OCI-LY1 (cell line): ENCODE measurements around the gene PVALB.
"Not testable (repeated sequence)": the region's sequence is repeated elsewhere in the genome, so short reads cannot be mapped to it uniquely, and the experiment has no call there.

Source experiments
- H2AFZ ChIP-seq: fragments of 200-600 bp; sonication (generic), shearing (Covaris generic); 2 replicates; pipeline ENCODE4 v1.6.0; 2014; ENCODE audit warnings: antibody characterized with exemption, mild to moderate bottlenecking, low read length
- H3F3A ChIP-seq: fragments of 200-600 bp; sonication (generic), shearing (Covaris generic); 2 replicates; pipeline ENCODE4 v1.6.0; 2014; ENCODE audit warnings: mild to moderate bottlenecking, antibody characterized with exemption, low read length, moderate library complexity; ENCODE audit not compliant: insufficient read depth
- H3K27ac ChIP-seq: fragments of 200-600 bp; sonication (generic); 2 replicates; pipeline ENCODE4 v1.5.1; 2014; ENCODE audit warnings: low read length, mixed run types, mild to moderate bottlenecking, low read depth; ENCODE audit not compliant: poor library complexity, severe bottlenecking
- H3K27me3 ChIP-seq: fragments of 200-600 bp; sonication (generic); 2 replicates; pipeline ENCODE4 v1.6.0; 2014; ENCODE audit warnings: antibody characterized with exemption, mild to moderate bottlenecking, low read length, moderate library complexity; ENCODE audit not compliant: insufficient read depth
- H3K36me3 ChIP-seq: fragments of 200-600 bp; sonication (generic); 2 replicates; pipeline ENCODE4 v1.6.1; 2014; ENCODE audit warnings: mild to moderate bottlenecking, antibody characterized with exemption, low read length, moderate library complexity, mixed read lengths; ENCODE audit not compliant: insufficient read depth
- H3K4me1 ChIP-seq: fragments of 200-600 bp; sonication (generic); 2 replicates; pipeline ENCODE4 v1.5.1; 2014; ENCODE audit warnings: mild to moderate bottlenecking, low read length, moderate library complexity; ENCODE audit not compliant: insufficient read depth, severe bottlenecking
- H3K4me2 ChIP-seq: fragments of 200-600 bp; sonication (generic), shearing (Covaris generic); 2 replicates; pipeline ENCODE4 v1.6.1; 2014; ENCODE audit warnings: low read length
- H3K4me3 ChIP-seq: fragments of 200-600 bp; sonication (generic); 2 replicates; pipeline ENCODE4 v1.5.1; 2014; ENCODE audit warnings: low read length, low read depth, mild to moderate bottlenecking, mixed read lengths; ENCODE audit not compliant: poor library complexity, severe bottlenecking
- H3K79me2 ChIP-seq: fragments of 200-600 bp; shearing (Covaris generic); 2 replicates; pipeline ENCODE4 v1.6.1; 2016; ENCODE audit warnings: mixed run types, low read length, mixed read lengths; ENCODE audit not compliant: insufficient read depth
- H3K9ac ChIP-seq: fragments of 200-600 bp; sonication (generic), shearing (Covaris generic); 2 replicates; pipeline ENCODE4 v1.6.1; 2014; ENCODE audit warnings: mild to moderate bottlenecking, low read length, mixed read lengths
- H3K9me2 ChIP-seq: fragments of 200-600 bp; sonication (generic), shearing (Covaris generic); 2 replicates; pipeline ENCODE4 v1.6.1; 2014; ENCODE audit warnings: low read depth, mild to moderate bottlenecking, low read length, mixed read lengths
- H3K9me3 ChIP-seq: fragments of 200-600 bp; shearing (Covaris generic); 2 replicates; pipeline ENCODE4 v1.6.1; 2014; ENCODE audit warnings: low read length, mixed read lengths
- H4K20me1 ChIP-seq: fragments of 200-600 bp; sonication (generic), shearing (Covaris generic); 2 replicates; pipeline ENCODE4 v1.6.0; 2016; ENCODE audit warnings: mild to moderate bottlenecking, low read length; ENCODE audit not compliant: insufficient read depth
- CTCF ChIP-seq: fragments of 200-600 bp; sonication (generic), shearing (Covaris generic); IDR thresholded peaks from 2 replicates; pipeline ENCODE4 v1.5.1; 2017; ENCODE audit warnings: mild to moderate bottlenecking, antibody characterized with exemption, low read length, moderate library complexity, mixed read lengths
- EZH2 ChIP-seq: fragments of 200-600 bp; sonication (generic), shearing (Covaris generic); IDR thresholded peaks from 2 replicates; pipeline ENCODE4 v1.8.0; 2017; ENCODE audit warnings: borderline replicate concordance, mixed run types, mild to moderate bottlenecking, antibody characterized with exemption, low read length, moderate library complexity, mixed read lengths

Gene PVALB

GRCh38 chr22:36756031-36756430, 60.8 kb downstream of the PVALB start:
- Histone ChIP-seq H3K9ac (no peak overlapping the region), H3K4me3 (no peak overlapping the region), H4K20me1 (no peaks in the 10 kb centered on the region), H3K27me3 (no peaks in the 10 kb centered on the region), H3K9me2 (no peaks in the 10 kb centered on the region), H3K36me3 (no peaks in the 10 kb centered on the region), H3K4me2 (no peak overlapping the region), H3K79me2 (no peaks in the 10 kb centered on the region), H3K27ac (no peak overlapping the region), H3K4me1 (no peaks in the 10 kb centered on the region), H2AFZ (no peak overlapping the region), H3F3A (no peaks in the 10 kb centered on the region), H3K9me3 (no peaks in the 10 kb centered on the region)
- TF ChIP-seq CTCF: no peak
- TF ChIP-seq EZH2: no peak

GRCh38 chr22:36755316-36755715, 61.5 kb downstream of the PVALB start:
- H3K9me3 ChIP-seq: no peaks in the 10 kb centered on the region
- no peaks in the 10 kb centered on the region for H3K9me2 ChIP-seq
- no peaks in the 10 kb centered on the region for H3K4me1 ChIP-seq
- no peaks in the 10 kb centered on the region for H4K20me1 ChIP-seq
- H3F3A ChIP-seq: no peaks in the 10 kb centered on the region
- no peaks in the 10 kb centered on the region for H3K27me3 ChIP-seq
- no peaks in the 10 kb centered on the region for H3K36me3 ChIP-seq
- no peak overlapping the region for H3K9ac ChIP-seq
- H3K27ac ChIP-seq: no peak overlapping the region
- no peak overlapping the region for H3K4me3 ChIP-seq
- no peak overlapping the region for H2AFZ ChIP-seq
- TF ChIP-seq CTCF: no peak
- no peak for TF ChIP-seq EZH2
- H3K79me2 ChIP-seq: no peaks in the 10 kb centered on the region
- H3K4me2 ChIP-seq: no peak overlapping the region

- H3K36me3 ChIP-seq, H3K4me3 ChIP-seq, H4K20me1 ChIP-seq, H2AFZ ChIP-seq, H3F3A ChIP-seq, H3K4me1 ChIP-seq, H3K27me3 ChIP-seq, H3K9me3 ChIP-seq, H3K9ac ChIP-seq, H3K9me2 ChIP-seq, H3K4me2 ChIP-seq, H3K79me2 ChIP-seq, H3K27ac ChIP-seq: not testable (repeated sequence)
These were observed 62.0 kb downstream of the PVALB start for GRCh38 chr22:36754881-36755280.

DNA sequence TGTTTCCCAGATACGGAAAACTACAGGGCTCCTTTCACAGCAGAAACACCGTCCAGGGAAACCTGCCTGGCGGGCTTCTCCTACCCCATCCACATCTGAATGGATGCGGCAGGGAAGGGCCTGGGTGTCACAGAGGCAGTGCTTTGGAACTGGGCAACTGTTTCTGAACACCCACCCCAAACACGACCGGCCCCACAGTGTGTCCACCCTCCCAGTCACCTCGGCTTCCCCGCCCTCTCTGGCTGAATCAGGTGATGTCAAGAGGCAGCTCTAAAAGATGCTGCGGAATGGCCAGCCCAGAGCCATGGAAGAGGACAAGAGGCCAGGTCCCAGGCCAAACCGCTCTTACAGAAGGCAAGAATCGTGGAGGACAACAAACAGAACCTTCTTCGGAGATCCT, 62.9 kb downstream of the PVALB start:
- Histone ChIP-seq H2AFZ (no peak overlapping the region), H3K4me3 (no peak overlapping the region), H3K9me2 (no peaks in the 10 kb centered on the region), H3K79me2 (no peaks in the 10 kb centered on the region), H3K9ac (no peak overlapping the region), H3K27me3 (no peaks in the 10 kb centered on the region), H3F3A (no peaks in the 10 kb centered on the region), H3K4me2 (no peak overlapping the region), H3K9me3 (no peaks in the 10 kb centered on the region), H3K27ac (no peak overlapping the region), H3K36me3 (no peaks in the 10 kb centered on the region), H3K4me1 (no peaks in the 10 kb centered on the region), H4K20me1 (no peaks in the 10 kb centered on the region)
- no peak for TF ChIP-seq CTCF
- TF ChIP-seq EZH2: no peak
